HCT116 (cell line): ENCODE results near the gene ZBTB16. TPM values are rescaled to one million over a fixed set of nuclear protein-coding genes. Genes with fewer than 3 reads are reported as not detected.

Source experiments
- ATAC-seq: fragments of 200-7000 bp; cut with Tn5 transposase; 2 replicates; pipeline ENCODE4 v1.9.1; 2020; ENCODE audit warnings: mild to moderate bottlenecking, moderate library complexity
- BruUV-seq: library from RNA; stranded (reverse); fragments of 400-500 nt; replicated peaks from 2 replicates; lab custom pipeline; 2021; lab: Mats Ljungman, UMichigan
- CTCF ChIA-PET: fragments of 300-600 bp; sonication (Branson Sonifier 250); formaldehyde crosslinking; loops from one replicate; lab custom pipeline; 2021; ENCODE audit warnings: antibody characterized with exemption; lab: Charles Lee
- POLR2A ChIA-PET: fragments of 300-600, 350-600 bp; sonication (Branson Sonifier 250); formaldehyde crosslinking; loops from one replicate; lab custom pipeline; 2021; ENCODE audit warnings: antibody characterized with exemption; lab: Charles Lee
- RAD21 ChIA-PET, 2 experiments: fragments of 300-600 bp; sonication (Branson Sonifier 250); formaldehyde crosslinking; loops; one replicate each; lab custom pipeline; 2023; ENCODE audit warnings: low total read pairs in 2 of 2; ENCODE audit not compliant: uncharacterized antibody in 2 of 2, unreplicated experiment in 2 of 2, low non-redundant PET in 1 of 2; lab: Charles Lee
- DNase-seq: peaks from one replicate; pipeline ENCODE4 v3.0.0-alpha.2; 2010; ENCODE audit warnings: low read depth, low spot score
- H2AFZ ChIP-seq: fragments of 200-600 bp; shearing (Covaris generic), sonication (generic); 2 replicates; pipeline ENCODE4 v1.6.1; 2017; ENCODE audit warnings: low read depth, mixed run types, mixed read lengths, antibody characterized with exemption, low read length; ENCODE audit not compliant: poor library complexity, severe bottlenecking
- H3K27ac ChIP-seq: 2 replicates; pipeline ENCODE4 v1.5.1; 2012; ENCODE audit warnings: low read depth, low read length
- H3K27me3 ChIP-seq: fragments of 200-600 bp; sonication (generic); 2 replicates; pipeline ENCODE4 v1.6.1; 2016; ENCODE audit warnings: mixed run types, low read length, mixed read lengths; ENCODE audit not compliant: insufficient read depth
- H3K36me3 ChIP-seq, 2 experiments: fragments of 200-500 bp in 1 of 2; fragments of 200-600 bp in 1 of 2; sonication (Bioruptor generic) in 1 of 2; sonication (generic) in 1 of 2; 2 replicates each; pipeline versions ENCODE4 v1.5.1 to v1.6.1; 2014 to 2016; ENCODE audit warnings: low read length in 2 of 2, inconsistent platforms in 1 of 2, mixed read lengths in 1 of 2, mixed run types in 1 of 2; ENCODE audit not compliant: insufficient read depth in 2 of 2, control insufficient read depth in 1 of 2
- H3K4me1 ChIP-seq, 2 experiments: fragments of 200-600 bp in 1 of 2; sonication (generic) in 1 of 2; 2 replicates each; pipeline versions ENCODE4 v1.5.1 to v1.6.1; 2012 to 2017; ENCODE audit warnings: low read length in 2 of 2, inconsistent platforms in 1 of 2, mild to moderate bottlenecking in 1 of 2, mixed read lengths in 1 of 2, mixed run types in 1 of 2, moderate library complexity in 1 of 2; ENCODE audit not compliant: insufficient read depth in 2 of 2, control insufficient read depth in 1 of 2
- H3K4me2 ChIP-seq: fragments of 200-600 bp; sonication (generic); 2 replicates; pipeline ENCODE4 v1.6.1; 2017; ENCODE audit warnings: mixed run types, low read length, mixed read lengths
- H3K4me3 ChIP-seq, 2 experiments: fragments of 200-600 bp in 1 of 2; sonication (generic) in 1 of 2; replicated peaks in 1 of 2; 2 replicates each; pipeline ENCODE4 v1.5.1; 2011 to 2016; ENCODE audit warnings: low read length in 2 of 2, control low read depth in 1 of 2, low read depth in 1 of 2, mild to moderate bottlenecking in 1 of 2, mixed read lengths in 1 of 2, mixed run types in 1 of 2
- H3K79me2 ChIP-seq: fragments of 200-600 bp; sonication (generic); 2 replicates; pipeline ENCODE4 v1.6.1; 2017; ENCODE audit warnings: mild to moderate bottlenecking, mixed run types, low read length, moderate library complexity, mixed read lengths; ENCODE audit not compliant: insufficient read depth
- H3K9ac ChIP-seq: fragments of 200-600 bp; sonication (generic); 2 replicates; pipeline ENCODE4 v1.6.1; 2016; ENCODE audit warnings: low read length, mixed read lengths
- H3K9me2 ChIP-seq: fragments of 200-600 bp; sonication (generic), shearing (Covaris generic); 2 replicates; pipeline ENCODE4 v1.6.1; 2017; ENCODE audit warnings: mixed run types, mild to moderate bottlenecking, moderate library complexity; ENCODE audit not compliant: insufficient read depth
- H3K9me3 ChIP-seq, 2 experiments: fragments of 200-500 bp in 1 of 2; fragments of 200-600 bp in 1 of 2; sonication (Bioruptor generic) in 1 of 2; sonication (generic) in 1 of 2; 2 replicates each; pipeline ENCODE4 v1.6.1; 2014 to 2017; ENCODE audit warnings: low read length in 2 of 2, mixed read lengths in 2 of 2, inconsistent platforms in 1 of 2, low read depth in 1 of 2, mild to moderate bottlenecking in 1 of 2, mixed run types in 1 of 2, moderate library complexity in 1 of 2; ENCODE audit not compliant: control insufficient read depth in 1 of 2, insufficient read depth in 1 of 2
- H4K20me1 ChIP-seq: fragments of 200-600 bp; sonication (generic), shearing (Covaris generic); 2 replicates; pipeline ENCODE4 v1.6.1; 2017; ENCODE audit warnings: mixed run types, mild to moderate bottlenecking, moderate library complexity; ENCODE audit not compliant: insufficient read depth
- CEBPB ChIP-seq: IDR thresholded peaks from 2 replicates; pipeline ENCODE4 v1.6.1; 2012; ENCODE audit warnings: low read depth
- CTCF ChIP-seq, 3 experiments: fragments of 200-600 bp in 1 of 3; sonication (generic) in 1 of 3; IDR thresholded peaks in 2 of 3; conservative IDR thresholded peaks in 1 of 3; 2 replicates each; pipeline ENCODE4 v1.5.1; 2012 to 2017; ENCODE audit warnings: low read depth in 2 of 3, low read length in 2 of 3, antibody characterized with exemption in 1 of 3, borderline replicate concordance in 1 of 3, control low read depth in 1 of 3, mild to moderate bottlenecking in 1 of 3, mixed read lengths in 1 of 3, mixed run types in 1 of 3, moderate library complexity in 1 of 3; ENCODE audit not compliant: insufficient read depth in 1 of 3
- EGR1 ChIP-seq: IDR thresholded peaks from 2 replicates; pipeline ENCODE4 v1.6.1; 2012; ENCODE audit warnings: low read depth
- ELF1 ChIP-seq: IDR thresholded peaks from 2 replicates; pipeline ENCODE4 v1.6.1; 2012; ENCODE audit warnings: low read depth, borderline replicate concordance
- EZH2 ChIP-seq: fragments of 200-600 bp; sonication (generic); IDR thresholded peaks from 2 replicates; pipeline ENCODE4 v1.6.1; 2017; ENCODE audit warnings: antibody characterized with exemption, mixed run types
- EZH2phosphoT487 ChIP-seq: fragments of 200-600 bp; IDR thresholded peaks from 2 replicates; pipeline ENCODE4 v1.6.1; 2018; ENCODE audit warnings: antibody characterized with exemption, borderline replicate concordance
- FOSL1 ChIP-seq: IDR thresholded peaks from 2 replicates; pipeline ENCODE4 v1.6.1; 2012; ENCODE audit warnings: low read depth
- JUND ChIP-seq: IDR thresholded peaks from 2 replicates; pipeline ENCODE4 v1.6.1; 2012
- POLR2AphosphoS5 ChIP-seq: IDR thresholded peaks from 2 replicates; pipeline ENCODE4 v1.6.1; 2011; ENCODE audit warnings: mild to moderate bottlenecking, low read depth, low read length, moderate library complexity
- RAD21 ChIP-seq: IDR thresholded peaks from 2 replicates; pipeline ENCODE4 v1.6.1; 2012; ENCODE audit warnings: low read depth, mild to moderate bottlenecking
- SP1 ChIP-seq: IDR thresholded peaks from 2 replicates; pipeline ENCODE4 v1.6.1; 2012; ENCODE audit warnings: low read depth
- SRF ChIP-seq: IDR thresholded peaks from 2 replicates; pipeline ENCODE4 v1.6.1; 2012; ENCODE audit warnings: low read depth
- TCF7L2 ChIP-seq: IDR thresholded peaks from 2 replicates; pipeline ENCODE4 v1.7.0; 2011; ENCODE audit warnings: borderline replicate concordance, inconsistent platforms; ENCODE audit not compliant: insufficient read depth, insufficient read length; ENCODE audit errors: extremely low read depth
- YY1 ChIP-seq: IDR thresholded peaks from 2 replicates; pipeline ENCODE4 v1.6.1; 2011; ENCODE audit warnings: low read length, low read depth, moderate library complexity, mild to moderate bottlenecking; ENCODE audit not compliant: insufficient replicate concordance; ENCODE audit errors: extremely low read depth
- ZFX ChIP-seq: fragments of 450-650 bp; IDR thresholded peaks from 2 replicates; pipeline ENCODE4 v1.6.1; 2017
- intact Hi-C: fragments of 100-400 bp; cut with micrococcal nuclease; formaldehyde crosslinking; loops from 2 replicates; pipeline ENCODE4 v1.10.0; 2022
- total RNA-seq: library from RNA; stranded (reverse); gene quantifications from one replicate; pipeline ENCODE4 v1.2.1, GENCODE V29; 2021; ENCODE audit not compliant: unreplicated experiment
- TF ChIP-seq, protein P1 (sequence below): IDR thresholded peaks from 2 replicates; pipeline ENCODE4 v1.6.1; 2012
- TF ChIP-seq, protein P2 (sequence below): IDR thresholded peaks from 2 replicates; pipeline ENCODE4 v1.6.1; 2012; ENCODE audit warnings: low read depth

Gene ZBTB16
- total RNA-seq, 1 experiment from 2014 or later: 0.30 TPM

GRCh38 chr11:114116800-114117199 lies 57.3 kb downstream of the ZBTB16 start:
- intact Hi-C loops: no loop called here
- Histone ChIP-seq H2AFZ (no peak overlapping the region), H3K4me1 (no peaks in the 10 kb centered on the region), H3K9me3 (no peaks in the 10 kb centered on the region), H4K20me1 (no peaks in the 10 kb centered on the region; the same call in 1 of the 2 replicates), H3K79me2 (no peaks in the 10 kb centered on the region), H3K4me2 (no peak overlapping the region), H3K9ac (no peak overlapping the region), H3K27ac (no peak overlapping the region), H3K36me3 (no peaks in the 10 kb centered on the region), H3K27me3 (peaks cover 88% of the 10 kb centered on the region), H3K9me2 (no peaks in the 10 kb centered on the region), H3K4me3 (no peak overlapping the region)
- TF ChIP-seq EGR1 (no peak), SRF (no peak), EZH2phosphoT487 (no peak), POLR2AphosphoS5 (no peak), ELF1 (no peak)
- TF ChIP-seq, protein P1, sequence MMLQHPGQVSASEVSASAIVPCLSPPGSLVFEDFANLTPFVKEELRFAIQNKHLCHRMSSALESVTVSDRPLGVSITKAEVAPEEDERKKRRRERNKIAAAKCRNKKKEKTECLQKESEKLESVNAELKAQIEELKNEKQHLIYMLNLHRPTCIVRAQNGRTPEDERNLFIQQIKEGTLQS: no peak
- CTCF ChIA-PET: no interaction called here
- BruUV-seq: no TSS peak
- DNase-seq (no peak), ATAC-seq (no peak)
- RAD21 ChIA-PET: no interaction called here
- POLR2A ChIA-PET: no interaction called here

DNA sequence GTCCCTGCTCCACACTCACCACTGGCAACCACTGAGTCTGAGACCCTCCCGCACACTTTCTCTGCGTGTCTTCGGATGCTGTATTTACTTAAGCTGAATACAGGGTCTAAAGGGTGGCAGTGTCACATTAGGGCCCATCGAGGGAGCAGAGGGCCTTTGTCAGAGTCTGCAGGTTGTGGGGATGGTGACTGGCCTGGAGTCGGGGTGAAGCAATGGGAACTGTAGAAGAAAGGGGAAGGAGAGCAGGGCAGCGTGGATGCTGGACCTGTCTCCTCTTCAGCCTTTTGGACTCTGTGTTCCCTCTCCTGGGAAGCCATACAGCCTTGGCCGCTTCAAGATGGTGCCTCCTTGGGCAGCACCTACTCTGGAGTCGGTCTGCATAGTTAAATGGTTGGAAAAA lies 61.1 kb downstream of the ZBTB16 start:
- Histone ChIP-seq H3K9me3 (no peaks in the 10 kb centered on the region), H3K79me2 (no peaks in the 10 kb centered on the region), H3K27ac (no peak overlapping the region), H2AFZ (no peak overlapping the region), H3K4me1 (no peaks in the 10 kb centered on the region), H4K20me1 (no peaks in the 10 kb centered on the region), H3K4me2 (no peak overlapping the region), H3K36me3 (no peaks in the 10 kb centered on the region), H3K9me2 (no peaks in the 10 kb centered on the region), H3K9ac (no peak overlapping the region), H3K4me3 (no peak overlapping the region), H3K27me3 (peaks cover 74% of the 10 kb centered on the region)
- intact Hi-C loops: no loop called here
- ATAC-seq (no peak), DNase-seq (no peak)
- ChIA-PET CTCF (no interaction called here), RAD21 (no interaction called here), POLR2A (no interaction called here)
- no TSS peak for BruUV-seq
- TF ChIP-seq FOSL1: no peak
- no peak for TF ChIP-seq SP1
- no peak for TF ChIP-seq RAD21
- TF ChIP-seq, protein P1: no peak
- TF ChIP-seq YY1: no peak
- TF ChIP-seq EZH2: no peak
- TF ChIP-seq ZFX: no peak
- no peak for TF ChIP-seq CEBPB
- TF ChIP-seq, protein P2, sequence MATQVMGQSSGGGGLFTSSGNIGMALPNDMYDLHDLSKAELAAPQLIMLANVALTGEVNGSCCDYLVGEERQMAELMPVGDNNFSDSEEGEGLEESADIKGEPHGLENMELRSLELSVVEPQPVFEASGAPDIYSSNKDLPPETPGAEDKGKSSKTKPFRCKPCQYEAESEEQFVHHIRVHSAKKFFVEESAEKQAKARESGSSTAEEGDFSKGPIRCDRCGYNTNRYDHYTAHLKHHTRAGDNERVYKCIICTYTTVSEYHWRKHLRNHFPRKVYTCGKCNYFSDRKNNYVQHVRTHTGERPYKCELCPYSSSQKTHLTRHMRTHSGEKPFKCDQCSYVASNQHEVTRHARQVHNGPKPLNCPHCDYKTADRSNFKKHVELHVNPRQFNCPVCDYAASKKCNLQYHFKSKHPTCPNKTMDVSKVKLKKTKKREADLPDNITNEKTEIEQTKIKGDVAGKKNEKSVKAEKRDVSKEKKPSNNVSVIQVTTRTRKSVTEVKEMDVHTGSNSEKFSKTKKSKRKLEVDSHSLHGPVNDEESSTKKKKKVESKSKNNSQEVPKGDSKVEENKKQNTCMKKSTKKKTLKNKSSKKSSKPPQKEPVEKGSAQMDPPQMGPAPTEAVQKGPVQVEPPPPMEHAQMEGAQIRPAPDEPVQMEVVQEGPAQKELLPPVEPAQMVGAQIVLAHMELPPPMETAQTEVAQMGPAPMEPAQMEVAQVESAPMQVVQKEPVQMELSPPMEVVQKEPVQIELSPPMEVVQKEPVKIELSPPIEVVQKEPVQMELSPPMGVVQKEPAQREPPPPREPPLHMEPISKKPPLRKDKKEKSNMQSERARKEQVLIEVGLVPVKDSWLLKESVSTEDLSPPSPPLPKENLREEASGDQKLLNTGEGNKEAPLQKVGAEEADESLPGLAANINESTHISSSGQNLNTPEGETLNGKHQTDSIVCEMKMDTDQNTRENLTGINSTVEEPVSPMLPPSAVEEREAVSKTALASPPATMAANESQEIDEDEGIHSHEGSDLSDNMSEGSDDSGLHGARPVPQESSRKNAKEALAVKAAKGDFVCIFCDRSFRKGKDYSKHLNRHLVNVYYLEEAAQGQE: no peak
- TF ChIP-seq TCF7L2: no peak
- TF ChIP-seq CTCF (IDR thresholded peaks at IDR 0.05 in 2 of 3, conservative IDR thresholded peaks at IDR 0.05 in 1 of 3; ENCODE audit: borderline replicate concordance in 1 of 3, insufficient read depth in 1 of 3, low read depth in 2 of 3, low read length in 2 of 3): no peak
- no peak for TF ChIP-seq JUND
